Osteoblast (primary cell): ENCODE results near the gene TARBP2. TPM values are rescaled to one million over a fixed set of nuclear protein-coding genes. Genes with fewer than 3 reads are reported as not detected.
"Not testable (repeated sequence)": the region's sequence is repeated elsewhere in the genome, so short reads cannot be mapped to it uniquely, and the experiment has no call there.

Experiments used
- DNase-seq: peaks from one replicate; pipeline ENCODE4 v3.0.0; 2011; ENCODE audit warnings: low spot score, mixed read lengths; ENCODE audit not compliant: insufficient read length; ENCODE audit errors: missing footprints
- H2AFZ ChIP-seq: 2 replicates; pipeline ENCODE4 v1.6.0; 2011; ENCODE audit warnings: mild to moderate bottlenecking, low read length
- H3K27ac ChIP-seq: 2 replicates; pipeline ENCODE4 v1.5.1; 2011; ENCODE audit warnings: mild to moderate bottlenecking, low read depth, low read length, moderate library complexity
- H3K27me3 ChIP-seq: 2 replicates; pipeline ENCODE4 v1.6.0; 2012; ENCODE audit warnings: mild to moderate bottlenecking, control low read depth, inconsistent platforms, low read length, moderate library complexity; ENCODE audit not compliant: insufficient read depth
- H3K36me3 ChIP-seq: 2 replicates; pipeline ENCODE4 v1.5.1; 2011; ENCODE audit warnings: mild to moderate bottlenecking, low read length, control low read depth, moderate library complexity; ENCODE audit not compliant: insufficient read depth
- H3K4me1 ChIP-seq: 2 replicates; pipeline ENCODE4 v1.5.1; 2011; ENCODE audit warnings: mild to moderate bottlenecking, low read length, control low read depth, moderate library complexity; ENCODE audit not compliant: insufficient read depth
- H3K4me2 ChIP-seq: 2 replicates; pipeline ENCODE4 v1.6.0; 2011; ENCODE audit warnings: mild to moderate bottlenecking, low read length; ENCODE audit not compliant: insufficient read depth
- H3K4me3 ChIP-seq: fragments of 200-600 bp; sonication (generic); 3 replicates; pipeline ENCODE4 v1.5.1; 2012; ENCODE audit warnings: mild to moderate bottlenecking, low read length, inconsistent platforms; ENCODE audit not compliant: insufficient read depth
- H3K79me2 ChIP-seq: 2 replicates; pipeline ENCODE4 v1.6.0; 2012; ENCODE audit warnings: mild to moderate bottlenecking, low read length, control low read depth, inconsistent platforms; ENCODE audit not compliant: insufficient read depth
- H3K9me3 ChIP-seq: 2 replicates; pipeline ENCODE4 v1.5.1; 2011; ENCODE audit warnings: low read depth, low read length, control low read depth
- H4K20me1 ChIP-seq: 2 replicates; pipeline ENCODE4 v1.6.0; 2012; ENCODE audit warnings: mild to moderate bottlenecking, low read length, control low read depth; ENCODE audit not compliant: insufficient read depth
- CTCF ChIP-seq: IDR thresholded peaks from 2 replicates; pipeline ENCODE4 v1.5.1; 2011; ENCODE audit warnings: mild to moderate bottlenecking, low read depth, low read length, moderate library complexity; ENCODE audit errors: extremely low read depth
- total RNA-seq: library from RNA; depleted of rRNA; stranded (reverse); fragments of >200 nt; gene quantifications from 2 replicates; pipeline ENCODE4 v1.2.3, GENCODE V29; 2012

Gene TARBP2
- total RNA-seq, 1 donor: 35.5 TPM

GRCh38 chr12:53543539-53543938 lies 42.5 kb downstream of the TARBP2 start:
- peak overlapping the region; percentile 69 for H3K27ac ChIP-seq
- peak; percentile 93 for DNase-seq

GRCh38 chr12:53548354-53548753 lies 47.3 kb downstream of the TARBP2 start:
- H3K4me3 ChIP-seq, H3K27me3 ChIP-seq, H3K9me3 ChIP-seq, H3K27ac ChIP-seq, H2AFZ ChIP-seq, H3K4me1 ChIP-seq, DNase-seq, H3K79me2 ChIP-seq, H3K4me2 ChIP-seq, H4K20me1 ChIP-seq: not testable (repeated sequence)
- H3K36me3 ChIP-seq: peaks cover 42% of the 10 kb centered on the region

More at GRCh38 chr12:53543539-53543938, 42.5 kb downstream of the TARBP2 start:
- H3K36me3 ChIP-seq: peaks cover 39% of the 10 kb centered on the region
- no peaks in the 10 kb centered on the region for H3K9me3 ChIP-seq
- H4K20me1 ChIP-seq: no peaks in the 10 kb centered on the region
- H3K4me2 ChIP-seq: no peak overlapping the region
- no peak overlapping the region for H3K4me3 ChIP-seq
- no peaks in the 10 kb centered on the region for H3K79me2 ChIP-seq
- no peaks in the 10 kb centered on the region for H3K27me3 ChIP-seq
- H3K4me1 ChIP-seq: peaks cover 13% of the 10 kb centered on the region
- peak overlapping the region; percentile 35 for H2AFZ ChIP-seq
- TF ChIP-seq CTCF: peak; percentile 98

- not testable (repeated sequence) for H3K27ac ChIP-seq, H3K27me3 ChIP-seq, H2AFZ ChIP-seq, DNase-seq, H3K4me2 ChIP-seq, H3K9me3 ChIP-seq, H3K79me2 ChIP-seq, H3K4me1 ChIP-seq, H4K20me1 ChIP-seq, H3K4me3 ChIP-seq
- H3K36me3 ChIP-seq: peaks cover 42% of the 10 kb centered on the region
Observed at GRCh38 chr12:53550131-53550530, 49.0 kb downstream of the TARBP2 start.

- H3K27me3 ChIP-seq: no peaks in the 10 kb centered on the region
- H3K9me3 ChIP-seq: no peaks in the 10 kb centered on the region
- H3K4me1 ChIP-seq: no peaks in the 10 kb centered on the region
- TF ChIP-seq CTCF: no peak
- no peak overlapping the region for H3K4me3 ChIP-seq
- DNase-seq: no peak
- no peak overlapping the region for H3K4me2 ChIP-seq
- no peaks in the 10 kb centered on the region for H4K20me1 ChIP-seq
- no peaks in the 10 kb centered on the region for H3K79me2 ChIP-seq
- H2AFZ ChIP-seq: no peak overlapping the region
- H3K36me3 ChIP-seq: peaks cover 42% of the 10 kb centered on the region
- peak overlapping the region; percentile 10 for H3K27ac ChIP-seq
Observed at GRCh38 chr12:53550595-53550994, 49.5 kb downstream of the TARBP2 start.

- Histone ChIP-seq H3K4me1 (no peaks in the 10 kb centered on the region), H3K4me2 (no peak overlapping the region), H3K36me3 (peaks cover 42% of the 10 kb centered on the region), H3K9me3 (no peaks in the 10 kb centered on the region), H3K27me3 (no peaks in the 10 kb centered on the region), H4K20me1 (no peaks in the 10 kb centered on the region), H3K79me2 (no peaks in the 10 kb centered on the region), H3K4me3 (no peak overlapping the region), H3K27ac (no peak overlapping the region), H2AFZ (no peak overlapping the region)
- DNase-seq: no peak
- TF ChIP-seq CTCF: peak; percentile 9
Observed at GRCh38 chr12:53551889-53552291, 50.8 kb downstream of the TARBP2 start.
